B cell (primary cell): Measurements from ENCODE around the gene KCNE3.

Experiments used
- EZH2 ChIP-seq: IDR thresholded peaks from 2 replicates; pipeline ENCODE4 v1.6.1; 2012; ENCODE audit warnings: borderline replicate concordance, low read depth, mild to moderate bottlenecking, moderate library complexity, low read length; ENCODE audit not compliant: insufficient read depth, poor library complexity, severe bottlenecking
- TF ChIP-seq, protein P1 (sequence below): fragments of 200-600 bp; IDR thresholded peaks from one replicate; pipeline ENCODE4 v1.8.0; 2022; ENCODE audit warnings: antibody characterized with exemption, mild to moderate bottlenecking

DNA sequence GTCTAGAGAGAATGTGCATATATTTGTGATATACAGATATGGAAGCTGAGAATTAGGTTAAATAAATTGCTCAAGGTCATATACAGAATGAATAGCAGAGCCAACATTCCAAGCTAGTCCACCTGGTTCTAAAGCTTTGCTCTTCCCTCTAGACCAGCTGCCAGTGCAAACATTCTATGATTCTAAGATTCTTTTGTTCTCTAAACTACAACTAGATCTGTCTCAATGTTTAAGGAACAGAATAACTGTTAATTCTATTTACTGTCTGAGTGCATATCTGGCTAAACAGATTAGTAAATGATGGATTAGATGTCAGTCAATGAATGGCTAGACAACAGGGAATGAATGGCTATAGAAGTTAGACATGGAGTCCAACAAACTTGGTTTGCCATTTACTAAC, 19.6 kb downstream of the KCNE3 start:
- TF ChIP-seq, protein P1, sequence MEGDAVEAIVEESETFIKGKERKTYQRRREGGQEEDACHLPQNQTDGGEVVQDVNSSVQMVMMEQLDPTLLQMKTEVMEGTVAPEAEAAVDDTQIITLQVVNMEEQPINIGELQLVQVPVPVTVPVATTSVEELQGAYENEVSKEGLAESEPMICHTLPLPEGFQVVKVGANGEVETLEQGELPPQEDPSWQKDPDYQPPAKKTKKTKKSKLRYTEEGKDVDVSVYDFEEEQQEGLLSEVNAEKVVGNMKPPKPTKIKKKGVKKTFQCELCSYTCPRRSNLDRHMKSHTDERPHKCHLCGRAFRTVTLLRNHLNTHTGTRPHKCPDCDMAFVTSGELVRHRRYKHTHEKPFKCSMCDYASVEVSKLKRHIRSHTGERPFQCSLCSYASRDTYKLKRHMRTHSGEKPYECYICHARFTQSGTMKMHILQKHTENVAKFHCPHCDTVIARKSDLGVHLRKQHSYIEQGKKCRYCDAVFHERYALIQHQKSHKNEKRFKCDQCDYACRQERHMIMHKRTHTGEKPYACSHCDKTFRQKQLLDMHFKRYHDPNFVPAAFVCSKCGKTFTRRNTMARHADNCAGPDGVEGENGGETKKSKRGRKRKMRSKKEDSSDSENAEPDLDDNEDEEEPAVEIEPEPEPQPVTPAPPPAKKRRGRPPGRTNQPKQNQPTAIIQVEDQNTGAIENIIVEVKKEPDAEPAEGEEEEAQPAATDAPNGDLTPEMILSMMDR, result no peak
- no peak for TF ChIP-seq EZH2
